Lower leg skin (tissue), 4 donors: Measurements from ENCODE around the gene AOPEP. TPM values are rescaled to one million over a fixed set of nuclear protein-coding genes. Genes with fewer than 3 reads are reported as not detected.

ENCODE experiments used
- DNase-seq, 2 donors: peaks; one replicate each; pipeline ENCODE4 v3.0.0-alpha.2; 2019; ENCODE audit warnings: low spot score in 2 of 2
- H3K4me3 ChIP-seq: fragments of 200-600 bp; sonication (generic); 2 replicates; pipeline ENCODE4 v1.5.1; 2017; ENCODE audit warnings: mild to moderate bottlenecking, low read depth; ENCODE audit not compliant: poor library complexity, severe bottlenecking
- CTCF ChIP-seq, 3 donors: fragments of 450-650 bp; IDR thresholded peaks; one replicate each; pipeline ENCODE4 v1.5.1; 2016; ENCODE audit warnings: antibody characterized with exemption in 3 of 3, mild to moderate bottlenecking in 3 of 3, moderate library complexity in 2 of 3
- POLR2A ChIP-seq, 2 donors: fragments of 450-650 bp; IDR thresholded peaks; one replicate each; pipeline ENCODE4 v1.6.1; 2016 to 2017; ENCODE audit warnings: antibody characterized with exemption in 2 of 2, mild to moderate bottlenecking in 1 of 2, moderate library complexity in 1 of 2
- WGBS, 2 donors: methylation state at CpG; one replicate each; pipeline ENCODE4 v1.1.5; 2018; 5-methylcytosine and 5-hydroxymethylcytosine counted together
- intact Hi-C: fragments of 100-400 bp; cut with DNase I; formaldehyde crosslinking; loops from one replicate; pipeline ENCODE4 v1.15.0; 2023; ENCODE audit warnings: low total_unique reads
- total RNA-seq, 4 donors: library from RNA; depleted of rRNA; stranded (reverse); fragments of >200 nt; gene quantifications; one replicate each; pipeline ENCODE4 v1.1.0, GENCODE V29; 2016

The AOPEP gene
- total RNA-seq, 4 donors from 2014 or later = 66.3 to 136 (median 118) TPM

- intact Hi-C loops = no loop called here
- H3K4me3 ChIP-seq = no peak overlapping the region
- WGBS, 2 donors = 53% methylated on average over 13 of the region's 13 CpGs
- no peak for TF ChIP-seq POLR2A (IDR thresholded peaks at IDR 0.05)
- TF ChIP-seq CTCF (IDR thresholded peaks at IDR 0.05) = no peak
- no peak for DNase-seq
These were observed 379.2 kb downstream of the AOPEP start for GRCh38 chr9:95105519-95106287.

- no peak overlapping the region for H3K4me3 ChIP-seq
- intact Hi-C loops = no loop called here
- DNase-seq = no peak
- no peak for TF ChIP-seq CTCF (IDR thresholded peaks at IDR 0.05)
- TF ChIP-seq POLR2A (IDR thresholded peaks at IDR 0.05) = no peak
- WGBS, 2 donors = 80 to 84% methylated on average over 18 of the region's 18 CpGs
These were observed 380.7 kb downstream of the AOPEP start for GRCh38 chr9:95107001-95107749.

- WGBS, 2 donors = 80 to 82% methylated on average over 14 of the region's 14 CpGs
- intact Hi-C loops = no loop called here
- no peak for DNase-seq
- TF ChIP-seq CTCF (IDR thresholded peaks at IDR 0.05) = no peak
- TF ChIP-seq POLR2A (IDR thresholded peaks at IDR 0.05) = no peak
- no peak overlapping the region for H3K4me3 ChIP-seq
These were observed 381.5 kb downstream of the AOPEP start for GRCh38 chr9:95107976-95108375.

- no peak for DNase-seq
- WGBS, 2 donors = 83 to 91% methylated on average over 5 of the region's 5 CpGs
- intact Hi-C loops = no loop called here
These were observed 382.3 kb downstream of the AOPEP start for GRCh38 chr9:95108777-95109176.

GRCh38 chr9:95109456-95109855 lies 383.0 kb downstream of the AOPEP start:
- no peak overlapping the region for H3K4me3 ChIP-seq
- DNase-seq = no peak
- intact Hi-C loops = no loop called here
- TF ChIP-seq POLR2A (IDR thresholded peaks at IDR 0.05) = no peak
- TF ChIP-seq CTCF (IDR thresholded peaks at IDR 0.05) = no peak
- 85 to 92% methylated on average over 8 of the region's 8 CpGs for WGBS, 2 donors

More at GRCh38 chr9:95108777-95109176, 382.3 kb downstream of the AOPEP start:
- H3K4me3 ChIP-seq = no peak overlapping the region
- no peak for TF ChIP-seq POLR2A (IDR thresholded peaks at IDR 0.05)

GRCh38 chr9:95110921-95111525 lies 384.5 kb downstream of the AOPEP start:
- 88 to 90% methylated on average over 13 to 14 of the region's 14 CpGs for whole genome bisulfite sequencing, 2 donors
- TF ChIP-seq POLR2A (IDR thresholded peaks at IDR 0.05) = no peak
- TF ChIP-seq CTCF (IDR thresholded peaks at IDR 0.05) = no peak
- intact Hi-C loops = no loop called here
- no peak overlapping the region for H3K4me3 ChIP-seq
- DNase-seq = no peak
